Psoas muscle (tissue), 8 donors: Measurements from ENCODE around the gene RNF167. TPM values are rescaled to one million over a fixed set of nuclear protein-coding genes. Genes with fewer than 3 reads are reported as not detected.

Source experiments
- ATAC-seq, 4 donors: fragments of 200-7000 bp; cut with Tn5 transposase; one replicate each; pipeline ENCODE4 v1.9.1; 2020; ENCODE audit warnings: moderate library complexity in 3 of 4, mild to moderate bottlenecking in 2 of 4
- DNase-seq, 2 donors: peaks; one replicate each; pipeline ENCODE4 v3.0.0-alpha.2; 2020
- H3K27ac ChIP-seq: fragments of 200-600 bp; one replicate; pipeline ENCODE4 v1.8.0; 2022
- H3K27me3 ChIP-seq, 3 donors: fragments of 200-600 bp in 1 of 3; one replicate each; pipeline versions ENCODE4 v1.6.1 to v1.8.0; 2013 to 2022; ENCODE audit warnings: low read length in 2 of 3, mild to moderate bottlenecking in 2 of 3, moderate library complexity in 1 of 3; ENCODE audit not compliant: insufficient read depth in 3 of 3
- H3K36me3 ChIP-seq, 2 donors: fragments of 200-600 bp in 1 of 2; one replicate each; pipeline versions ENCODE4 v1.6.1 to v1.8.0; 2013 to 2022; ENCODE audit warnings: low read depth in 1 of 2, mild to moderate bottlenecking in 1 of 2, moderate library complexity in 1 of 2; ENCODE audit not compliant: insufficient read depth in 1 of 2
- H3K4me1 ChIP-seq: fragments of 200-600 bp; one replicate; pipeline ENCODE4 v1.8.0; 2022
- H3K4me3 ChIP-seq: fragments of 200-600 bp; one replicate; pipeline ENCODE4 v1.8.0; 2022; ENCODE audit warnings: mild to moderate bottlenecking
- H3K9me3 ChIP-seq: fragments of 200-600 bp; one replicate; pipeline ENCODE4 v1.8.0; 2022
- WGBS, 3 donors: extraction: QIAGEN DNeasy Blood & Tissue Kit; methylation state at CpG; one replicate each; pipeline versions ENCODE4 v1.1.6 to v1.1.7; 2013; 5-methylcytosine and 5-hydroxymethylcytosine counted together
- intact Hi-C, 2 donors: fragments of 100-400 bp; cut with DNase I; formaldehyde crosslinking; loops; one replicate each; pipeline versions ENCODE4 v1.11.0 to v1.14.2; 2022
- polyA plus RNA-seq, 3 donors: library from polyadenylated mRNA; stranded (reverse); fragments of 200-250 nt; gene quantifications; one replicate each; pipeline ENCODE4 v1.2.3, GENCODE V29; 2013
- total RNA-seq, 4 donors: library from RNA; stranded (reverse); fragmentation: NEBNext Ultra II Directional in 2 of 4; extraction: Animal tissue kit (Norgen Biotek cat#: 25700) in 2 of 4; gene quantifications; one replicate each; pipeline versions ENCODE4 v1.2.1 to v1.2.4, GENCODE V29; 2021 to 2023
- TF ChIP-seq, protein P1 (sequence below): fragments of 200-600 bp; IDR thresholded peaks from one replicate; pipeline ENCODE4 v1.8.0; 2022; ENCODE audit warnings: antibody characterized with exemption
- donor health status: healthy with polysubstance abuse.
- donor health status: DM: no; HTN: no; CAD: no; lungs with moderate emphysema.
- donor health status: Bipolar disorder and iron deficiency.
- donor health status: healthy.
- donor health status: DM: yes; HTN: yes; CAD: no.
- donor health status: DM: no; HTN: no; CAD: no.
- donor health status: DM: no; HTN: no; CAD: no.
- donor health status: DM: yes; HTN: yes; CAD: no.

RNF167 gene
- total and polyA plus RNA-seq, 7 donors: 85.1 to 151 (median 88.1) TPM

DNA sequence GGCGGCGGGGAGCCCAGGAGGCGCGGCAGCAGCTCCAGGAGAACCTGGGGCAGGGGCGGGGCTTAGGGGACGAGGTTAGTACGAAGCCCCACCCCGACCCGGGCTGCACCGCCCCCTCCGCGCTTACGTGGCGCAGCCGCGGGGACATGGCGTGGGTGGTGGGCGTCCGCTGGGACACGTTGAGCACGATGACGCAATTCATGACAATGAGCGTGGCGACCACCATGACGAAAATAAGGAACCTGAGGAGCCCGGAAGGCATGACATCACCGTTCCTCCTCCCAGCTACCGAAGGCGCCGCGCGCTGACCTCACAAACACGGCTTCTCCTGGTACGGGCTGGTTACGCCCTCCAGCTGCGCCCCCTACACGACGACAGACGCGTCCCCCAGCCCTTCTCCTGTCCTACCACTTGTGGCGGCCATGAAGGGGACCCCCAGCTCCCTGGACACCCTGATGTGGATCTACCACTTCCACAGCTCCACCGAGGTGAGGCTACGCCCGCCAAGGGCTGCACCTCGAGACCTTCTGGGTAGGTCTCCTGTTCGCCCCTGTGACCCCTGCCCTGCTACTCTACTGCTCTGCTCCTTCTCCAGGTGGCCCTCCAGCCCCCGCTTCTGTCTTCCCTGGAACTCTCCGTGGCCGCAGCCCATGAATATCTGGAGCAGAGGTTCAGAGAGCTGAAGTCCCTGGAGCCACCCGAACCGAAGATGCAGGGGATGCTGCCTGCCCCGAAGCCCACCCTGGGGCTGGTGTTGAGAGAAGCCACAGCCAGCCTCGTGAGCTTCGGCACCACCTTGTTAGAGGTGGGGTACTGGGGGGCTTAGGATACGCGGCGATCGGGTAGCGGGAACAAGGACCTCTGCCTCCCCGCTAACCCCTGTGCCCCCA lies 40.5 kb upstream of the RNF167 start, which contains the start of gene C17orf107:
TSS of gene C17orf107 (plus strand) at position 196 of the 890 bp plus-strand sequence. CDS start at position 423, 227 bp downstream.
- TF ChIP-seq, protein P1, sequence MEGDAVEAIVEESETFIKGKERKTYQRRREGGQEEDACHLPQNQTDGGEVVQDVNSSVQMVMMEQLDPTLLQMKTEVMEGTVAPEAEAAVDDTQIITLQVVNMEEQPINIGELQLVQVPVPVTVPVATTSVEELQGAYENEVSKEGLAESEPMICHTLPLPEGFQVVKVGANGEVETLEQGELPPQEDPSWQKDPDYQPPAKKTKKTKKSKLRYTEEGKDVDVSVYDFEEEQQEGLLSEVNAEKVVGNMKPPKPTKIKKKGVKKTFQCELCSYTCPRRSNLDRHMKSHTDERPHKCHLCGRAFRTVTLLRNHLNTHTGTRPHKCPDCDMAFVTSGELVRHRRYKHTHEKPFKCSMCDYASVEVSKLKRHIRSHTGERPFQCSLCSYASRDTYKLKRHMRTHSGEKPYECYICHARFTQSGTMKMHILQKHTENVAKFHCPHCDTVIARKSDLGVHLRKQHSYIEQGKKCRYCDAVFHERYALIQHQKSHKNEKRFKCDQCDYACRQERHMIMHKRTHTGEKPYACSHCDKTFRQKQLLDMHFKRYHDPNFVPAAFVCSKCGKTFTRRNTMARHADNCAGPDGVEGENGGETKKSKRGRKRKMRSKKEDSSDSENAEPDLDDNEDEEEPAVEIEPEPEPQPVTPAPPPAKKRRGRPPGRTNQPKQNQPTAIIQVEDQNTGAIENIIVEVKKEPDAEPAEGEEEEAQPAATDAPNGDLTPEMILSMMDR: no peak
- no peaks in the 10 kb centered on the region for H3K9me3 ChIP-seq
- H3K4me1 ChIP-seq: peaks cover 10% of the 10 kb centered on the region
- no peak within 1 kb of the TSS for H3K27ac ChIP-seq
- DNase-seq: peak; percentile 78 to 83
- 11 to 26% (median 23%) methylated on average over 52 to 60 of the region's 60 CpGs for WGBS, 3 donors
- H3K36me3 ChIP-seq: peaks cover 0 to 28% of the 10 kb centered on the region in 2 donors
- ATAC-seq: peak; percentile 30 to 60 (median 47)
- intact Hi-C loops: loop anchor here (5.0 to 10.0 kb wide), 3 partner anchors 163 to 335 kb away; partner anchors contain the start of genes ARRB2 (in 1 of the 2) and GGT6 (in 1 of the 2)
- H3K27me3 ChIP-seq: peaks cover 0 to 16% (median 0%) of the 10 kb centered on the region in 3 donors
- peak within 1 kb of the TSS; percentile 64 for H3K4me3 ChIP-seq

- Histone ChIP-seq H3K4me1 (peaks cover 10% of the 10 kb centered on the region), H3K9me3 (no peaks in the 10 kb centered on the region), H3K27ac (no peak overlapping the region), H3K36me3 (peaks cover 0 to 19% of the 10 kb centered on the region in 2 donors), H3K4me3 (peak overlapping the region; percentile 64), H3K27me3 (peaks cover 0 to 16% (median 0%) of the 10 kb centered on the region in 3 donors)
- ATAC-seq (no peak), DNase-seq (peak in 1 of 2 donors; percentile 73)
- TF ChIP-seq, protein P1: no peak
- 43 to 57% (median 53%) methylated on average over 61 to 65 of the region's 65 CpGs for WGBS, 3 donors
- intact Hi-C loops: loop anchor here (5.0 to 10.0 kb wide), 3 partner anchors 162 to 336 kb away; partner anchors contain the start of genes ARRB2 (in 1 of the 2) and GGT6 (in 1 of the 2)
Observed at GRCh38 chr17:4900231-4901107, 39.6 kb upstream of the RNF167 start.

DNA sequence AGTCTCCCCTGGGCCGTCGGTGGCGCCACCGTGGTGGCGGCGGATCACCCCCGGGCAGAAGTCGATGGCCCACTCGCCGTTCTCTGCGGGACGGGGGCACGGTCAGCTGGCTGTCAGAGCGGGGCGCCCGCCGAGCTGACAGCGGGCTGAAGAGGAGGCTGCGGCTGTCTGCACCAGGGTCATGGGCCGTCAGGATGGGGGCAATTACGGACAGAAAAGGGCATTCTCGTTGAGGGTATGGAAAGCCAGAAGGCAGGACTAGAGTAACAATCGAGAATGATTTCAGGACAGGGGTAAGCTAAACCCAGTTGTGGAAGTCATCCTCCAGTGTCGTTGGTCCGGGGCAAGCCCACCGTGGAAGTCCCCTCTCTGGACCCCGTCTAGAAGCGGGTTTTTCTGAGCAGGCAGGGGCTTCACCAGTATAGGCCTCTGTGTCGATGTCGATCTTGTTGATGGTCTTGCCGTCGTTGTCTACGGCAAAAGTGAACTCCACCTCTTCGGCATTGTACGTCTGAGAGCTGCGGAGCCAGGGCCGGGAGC lies 38.9 kb upstream of the RNF167 start:
- Histone ChIP-seq H3K27me3 (peaks cover 0 to 16% (median 0%) of the 10 kb centered on the region in 3 donors), H3K36me3 (peaks cover 0 to 12% of the 10 kb centered on the region in 2 donors), H3K4me3 (peak overlapping the region; percentile 64), H3K4me1 (peaks cover 10% of the 10 kb centered on the region), H3K9me3 (no peaks in the 10 kb centered on the region), H3K27ac (no peak overlapping the region)
- intact Hi-C loops: loop anchor here (5.0 to 10.0 kb wide), 3 partner anchors 161 to 336 kb away; partner anchors contain the start of genes ARRB2 (in 1 of the 2) and GGT6 (in 1 of the 2)
- ATAC-seq (no peak), DNase-seq (no peak)
- TF ChIP-seq, protein P1: no peak
- 59 to 74% (median 73%) methylated on average over 34 to 37 of the region's 37 CpGs for WGBS, 3 donors
